Activated naive CD4-positive, alpha-beta T cell treated with anti-CD3 and anti-CD28 coated beads, Interleukin-2, amount 50 U/mL, for 72 hours (primary cell): ENCODE measurements around the gene KLHL8. TPM values are rescaled to one million over a fixed set of nuclear protein-coding genes. Genes with fewer than 3 reads are reported as not detected.

Experiments
- ATAC-seq, 2 donors: fragments of 150-1000 bp; cut with Tn5 transposase; 2 replicates each; pipeline ENCODE4 v1.10.0; 2021; ENCODE audit warnings: mild to moderate bottlenecking in 2 of 2, moderate library complexity in 2 of 2
- DNase-seq, 2 donors: peaks; one replicate each; pipeline ENCODE4 v3.0.0; 2021 to 2022; ENCODE audit warnings: low spot score in 2 of 2
- H3K27ac Mint-ChIP-seq, 2 donors: one replicate each; pipeline ENCODE4 v1.8.0; 2022; ENCODE audit warnings: mild to moderate bottlenecking in 2 of 2, mixed read lengths in 2 of 2
- H3K36me3 Mint-ChIP-seq, 2 donors: one replicate each; pipeline ENCODE4 v1.8.0; 2022; ENCODE audit warnings: mixed read lengths in 2 of 2
- H3K9me3 Mint-ChIP-seq, 2 donors: one replicate each; pipeline ENCODE4 v1.8.0; 2022; ENCODE audit warnings: mixed read lengths in 2 of 2
- total RNA-seq, 2 donors: library from RNA; stranded (reverse); gene quantifications; one replicate each; pipeline ENCODE4 v1.2.3, GENCODE V29; 2022

Gene KLHL8
- total RNA-seq, 2 donors from 2014 or later: 8.4 to 13.6 TPM

GRCh38 chr4:87120010-87120409, 100.4 kb downstream of the KLHL8 start:
- H3K27ac Mint-ChIP-seq: no peak overlapping the region
- DNase-seq: no peak
- no peaks in the 10 kb centered on the region for H3K9me3 Mint-ChIP-seq
- ATAC-seq: peak; percentile 69 to 71
- peaks cover 10 to 24% of the 10 kb centered on the region in 2 donors for H3K36me3 Mint-ChIP-seq

- Mint-ChIP-seq H3K27ac (peak overlapping the region in 1 of 2 donors; percentile 29), H3K9me3 (no peaks in the 10 kb centered on the region), H3K36me3 (peaks cover 14 to 35% of the 10 kb centered on the region in 2 donors)
- peak; percentile 49 to 54 for ATAC-seq
- no peak for DNase-seq
Observed at GRCh38 chr4:87118826-87119225, 101.6 kb downstream of the KLHL8 start.

GRCh38 chr4:87118421-87118820, 102.0 kb downstream of the KLHL8 start:
- ATAC-seq (no peak), DNase-seq (no peak)
- Mint-ChIP-seq H3K27ac (no peak overlapping the region), H3K36me3 (peaks cover 14 to 35% of the 10 kb centered on the region in 2 donors), H3K9me3 (no peaks in the 10 kb centered on the region)

GRCh38 chr4:87117732-87118075, 102.7 kb downstream of the KLHL8 start:
- H3K9me3 Mint-ChIP-seq: no peaks in the 10 kb centered on the region
- H3K36me3 Mint-ChIP-seq: peaks cover 14 to 35% of the 10 kb centered on the region in 2 donors
- ATAC-seq (no peak), DNase-seq (no peak)
- H3K27ac Mint-ChIP-seq: peak overlapping the region in 1 of 2 donors; percentile 77

GRCh38 chr4:87117051-87117731, 103.2 kb downstream of the KLHL8 start:
- Mint-ChIP-seq H3K9me3 (no peaks in the 10 kb centered on the region), H3K27ac (peak overlapping the region in 1 of 2 donors; percentile 35), H3K36me3 (peaks cover 14 to 35% of the 10 kb centered on the region in 2 donors)
- ATAC-seq (no peak), DNase-seq (no peak)

GRCh38 chr4:87116231-87116630, 104.2 kb downstream of the KLHL8 start:
- ATAC-seq (no peak), DNase-seq (no peak)
- Mint-ChIP-seq H3K36me3 (peaks cover 14 to 35% of the 10 kb centered on the region in 2 donors), H3K27ac (peak overlapping the region in 1 of 2 donors; percentile 35), H3K9me3 (no peaks in the 10 kb centered on the region)

- Mint-ChIP-seq H3K36me3 (peaks cover 10 to 26% of the 10 kb centered on the region in 2 donors), H3K9me3 (no peaks in the 10 kb centered on the region), H3K27ac (peak overlapping the region in 1 of 2 donors; percentile 29)
- no peak for ATAC-seq
- DNase-seq: no peak
Observed at GRCh38 chr4:87114245-87115062, 106.0 kb downstream of the KLHL8 start.

GRCh38 chr4:87112063-87112462, 108.4 kb downstream of the KLHL8 start:
- H3K9me3 Mint-ChIP-seq: no peaks in the 10 kb centered on the region
- no peak for ATAC-seq
- H3K36me3 Mint-ChIP-seq: peaks cover 10 to 36% of the 10 kb centered on the region in 2 donors
- H3K27ac Mint-ChIP-seq: no peak overlapping the region
- no peak for DNase-seq

Other genes with a start within 250 kb of the KLHL8 start
- gene HSD17B13, start 102.3 kb upstream of the KLHL8 start, total RNA-seq: under 1 TPM in 1 of 2 donors, not detected in 1; 0.11 TPM
- 10 to 100 TPM; 16.6 to 30.1 TPM for gene HSD17B11, start 170.6 kb upstream of the KLHL8 start, total RNA-seq
- 10 to 100 TPM in 1 of 2 donors, 1 to 10 TPM in 1; 9.7 to 12.0 TPM for gene NUDT9, start 202.0 kb upstream of the KLHL8 start, total RNA-seq